GM12892 (cell line): ENCODE data around the gene MICU2.

ENCODE experiments used
- POLR2A ChIP-seq: IDR thresholded peaks from 2 replicates; pipeline ENCODE4 v1.6.1; 2011; ENCODE audit warnings: low read depth, low read length, control low read depth
- POLR2AphosphoS5 ChIP-seq: IDR thresholded peaks from 2 replicates; pipeline ENCODE4 v1.6.1; 2011; ENCODE audit warnings: low read depth, low read length, control low read depth

GRCh38 chr13:21446656-21447055 is 157.3 kb downstream of the MICU2 start:
- TF ChIP-seq POLR2AphosphoS5 (no peak), POLR2A (no peak)
